Esophagus muscularis mucosa (tissue), 4 donors: ENCODE measurements around the gene TMCO4.

Source experiments
- CTCF ChIP-seq, 3 experiments: fragments of 200-600 bp in 2 of 3; fragments of 450-650 bp in 1 of 3; sonication (generic) in 2 of 3; IDR thresholded peaks; one replicate each; pipeline ENCODE4 v1.5.1; 2017 to 2019; ENCODE audit warnings: antibody characterized with exemption in 3 of 3, mild to moderate bottlenecking in 2 of 3, moderate library complexity in 1 of 3
- EP300 ChIP-seq: sonication (generic); formaldehyde crosslinking; IDR thresholded peaks from one replicate; pipeline ENCODE4 v1.6.1; 2017; ENCODE audit warnings: antibody characterized with exemption
- POLR2A ChIP-seq: fragments of 450-650 bp; IDR thresholded peaks from one replicate; pipeline ENCODE4 v1.6.1; 2017; ENCODE audit warnings: antibody characterized with exemption, moderate library complexity, mild to moderate bottlenecking, low read depth

DNA sequence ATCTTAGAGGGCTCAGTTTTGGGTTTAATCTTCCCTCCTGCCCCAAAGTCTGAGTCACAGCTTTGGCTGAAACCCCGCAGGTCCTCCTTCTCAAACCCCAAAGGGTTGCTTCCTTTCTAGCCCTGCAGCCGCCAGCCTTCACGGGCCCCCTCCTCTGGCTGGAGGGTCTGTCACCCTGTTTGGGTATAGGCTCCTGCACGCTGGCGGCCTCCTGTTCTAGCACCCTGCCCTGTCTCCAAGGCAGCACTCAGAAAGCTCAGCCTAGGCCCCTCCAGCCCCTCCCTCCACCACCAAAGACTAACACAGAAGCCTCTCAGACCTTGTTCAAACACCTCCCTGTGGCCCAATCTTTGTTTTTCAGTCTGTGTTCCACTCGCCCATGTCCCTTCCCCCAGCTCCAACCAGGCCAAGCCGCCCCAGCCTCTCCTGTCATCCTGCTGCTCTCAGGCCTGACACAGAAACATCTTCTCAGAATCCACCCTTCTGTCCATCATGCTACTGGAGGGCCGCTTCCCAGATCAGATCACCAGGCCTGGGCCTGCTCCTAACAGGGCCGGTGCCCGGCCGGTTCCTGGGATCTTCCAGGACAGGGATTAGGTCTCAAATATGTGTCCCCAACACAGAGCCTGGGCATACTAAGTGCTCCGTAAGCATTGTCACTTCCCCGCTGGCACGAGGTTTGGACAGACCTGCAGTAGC lies 99.5 kb downstream of the TMCO4 start:
- TF ChIP-seq CTCF (IDR thresholded peaks at IDR 0.05): no peak
- no peak for TF ChIP-seq EP300
- no peak for TF ChIP-seq POLR2A
